ENCODE results near the gene VCAN.

The VCAN gene

GRCh38 chr5:83471405-83472212 is at the start of gene VCAN:
TSS of gene VCAN (plus strand) at chr5:83471744. CDS start at chr5:83483519, 11,775 bp downstream.
- DNase-seq: peak; percentile 34
- H3K27me3 ChIP-seq (ENCODE audit: insufficient read depth, low read depth, severe bottlenecking): peaks cover 13% of the 10 kb centered on the region
- no peak for TF ChIP-seq CTCF (IDR thresholded peaks at IDR 0.05; ENCODE audit: low read depth, low read length)
- H3K36me3 ChIP-seq: no peaks in the 10 kb centered on the region
- no peaks in the 10 kb centered on the region for H3K9me3 ChIP-seq (ENCODE audit: severe bottlenecking)
- peak within 1 kb of the TSS; percentile 64 for H3K4me3 ChIP-seq (ENCODE audit: low read depth, low read length)
- H3K27ac ChIP-seq: no peak within 1 kb of the TSS

GRCh38 chr5:83422284-83422683 is 49.3 kb upstream of the VCAN start:
- no peak for DNase-seq
- no peak for TF ChIP-seq CTCF (IDR thresholded peaks at IDR 0.05; ENCODE audit: low read depth, low read length)
- no peak overlapping the region for H3K4me3 ChIP-seq (ENCODE audit: low read depth, low read length)
- H3K9me3 ChIP-seq (ENCODE audit: severe bottlenecking): no peaks in the 10 kb centered on the region
- H3K36me3 ChIP-seq: no peaks in the 10 kb centered on the region
- no peak overlapping the region for H3K27ac ChIP-seq
- no peaks in the 10 kb centered on the region for H3K27me3 ChIP-seq (ENCODE audit: insufficient read depth, low read depth, severe bottlenecking)

GRCh38 chr5:83426855-83427254 is 44.7 kb upstream of the VCAN start:
- TF ChIP-seq CTCF (IDR thresholded peaks at IDR 0.05; ENCODE audit: low read depth, low read length): no peak
- Histone ChIP-seq H3K9me3 (ENCODE audit: severe bottlenecking) (no peaks in the 10 kb centered on the region), H3K4me3 (ENCODE audit: low read depth, low read length) (no peak overlapping the region), H3K27me3 (ENCODE audit: insufficient read depth, low read depth, severe bottlenecking) (no peaks in the 10 kb centered on the region), H3K27ac (no peak overlapping the region), H3K36me3 (no peaks in the 10 kb centered on the region)
- no peak for DNase-seq

- H3K9me3 ChIP-seq (ENCODE audit: severe bottlenecking): no peaks in the 10 kb centered on the region
- H3K36me3 ChIP-seq: no peaks in the 10 kb centered on the region
- no peak overlapping the region for H3K27ac ChIP-seq
- no peaks in the 10 kb centered on the region for H3K27me3 ChIP-seq (ENCODE audit: insufficient read depth, low read depth, severe bottlenecking)
- no peak for TF ChIP-seq CTCF (IDR thresholded peaks at IDR 0.05; ENCODE audit: low read depth, low read length)
- no peak for DNase-seq
- H3K4me3 ChIP-seq (ENCODE audit: low read depth, low read length): no peak overlapping the region
Measured at GRCh38 chr5:83428126-83428525, 43.4 kb upstream of the VCAN start.

- DNase-seq: no peak
- no peak overlapping the region for H3K27ac ChIP-seq
- H3K4me3 ChIP-seq (ENCODE audit: low read depth, low read length): no peak overlapping the region
- no peak for TF ChIP-seq CTCF (IDR thresholded peaks at IDR 0.05; ENCODE audit: low read depth, low read length)
- H3K27me3 ChIP-seq (ENCODE audit: insufficient read depth, low read depth, severe bottlenecking): no peaks in the 10 kb centered on the region
- no peaks in the 10 kb centered on the region for H3K36me3 ChIP-seq
- H3K9me3 ChIP-seq (ENCODE audit: severe bottlenecking): no peaks in the 10 kb centered on the region
Measured at GRCh38 chr5:83428890-83429289, 42.7 kb upstream of the VCAN start.
